ENCODE results near the gene TTN.

TTN gene

GRCh38 chr2:178506949-178507348, 300.3 kb downstream of the TTN start:
- peaks cover 9% of the 10 kb centered on the region for H3K36me3 ChIP-seq (replicated peaks; ENCODE audit: low read depth, low read length)
- no peak for TF ChIP-seq CTCF (IDR thresholded peaks at IDR 0.05; ENCODE audit: low read depth, low read length)
- TF ChIP-seq EZH2phosphoT487 (IDR thresholded peaks at IDR 0.05; ENCODE audit: low read depth) = no peak
- no peaks in the 10 kb centered on the region for H3K9me3 ChIP-seq (ENCODE audit: insufficient read depth, low read length)
- H3K4me1 ChIP-seq (ENCODE audit: low read length) = peaks cover 26% of the 10 kb centered on the region
- H3K27ac ChIP-seq (ENCODE audit: low read length) = no peak overlapping the region
- no peak overlapping the region for H3K9ac ChIP-seq (ENCODE audit: low read length)
- no peak overlapping the region for H3K4me2 ChIP-seq (ENCODE audit: low read length)
- no peaks in the 10 kb centered on the region for H3K27me3 ChIP-seq (ENCODE audit: low read depth, low read length)
- no peaks in the 10 kb centered on the region for H4K20me1 ChIP-seq (ENCODE audit: insufficient read depth, low read length)
- no peak overlapping the region for H3K4me3 ChIP-seq (ENCODE audit: low read length)
- H2AFZ ChIP-seq (ENCODE audit: low read depth, low read length) = no peak overlapping the region
- H3K79me2 ChIP-seq (ENCODE audit: low read length) = no peaks in the 10 kb centered on the region

GRCh38 chr2:178506524-178506923, 300.7 kb downstream of the TTN start:
- no peak overlapping the region for H3K9ac ChIP-seq (ENCODE audit: low read length)
- no peaks in the 10 kb centered on the region for H4K20me1 ChIP-seq (ENCODE audit: insufficient read depth, low read length)
- no peak overlapping the region for H3K27ac ChIP-seq (ENCODE audit: low read length)
- H3K4me1 ChIP-seq (ENCODE audit: low read length) = peaks cover 26% of the 10 kb centered on the region
- H3K4me2 ChIP-seq (ENCODE audit: low read length) = no peak overlapping the region
- no peaks in the 10 kb centered on the region for H3K27me3 ChIP-seq (ENCODE audit: low read depth, low read length)
- no peaks in the 10 kb centered on the region for H3K9me3 ChIP-seq (ENCODE audit: insufficient read depth, low read length)
- H3K4me3 ChIP-seq (ENCODE audit: low read length) = no peak overlapping the region
- TF ChIP-seq EZH2phosphoT487 (IDR thresholded peaks at IDR 0.05; ENCODE audit: low read depth) (no peak), CTCF (IDR thresholded peaks at IDR 0.05; ENCODE audit: low read depth, low read length) (no peak)
- no peak overlapping the region for H2AFZ ChIP-seq (ENCODE audit: low read depth, low read length)
- H3K79me2 ChIP-seq (ENCODE audit: low read length) = no peaks in the 10 kb centered on the region
- peaks cover 12% of the 10 kb centered on the region for H3K36me3 ChIP-seq (replicated peaks; ENCODE audit: low read depth, low read length)

- no peak overlapping the region for H3K9ac ChIP-seq (ENCODE audit: low read length)
- no peak overlapping the region for H3K4me2 ChIP-seq (ENCODE audit: low read length)
- H3K4me3 ChIP-seq (ENCODE audit: low read length) = no peak overlapping the region
- peaks cover 16% of the 10 kb centered on the region for H3K36me3 ChIP-seq (replicated peaks; ENCODE audit: low read depth, low read length)
- H3K27ac ChIP-seq (ENCODE audit: low read length) = no peak overlapping the region
- H3K27me3 ChIP-seq (ENCODE audit: low read depth, low read length) = no peaks in the 10 kb centered on the region
- H3K9me3 ChIP-seq (ENCODE audit: insufficient read depth, low read length) = no peaks in the 10 kb centered on the region
- H2AFZ ChIP-seq (ENCODE audit: low read depth, low read length) = no peak overlapping the region
- H4K20me1 ChIP-seq (ENCODE audit: insufficient read depth, low read length) = no peaks in the 10 kb centered on the region
- H3K4me1 ChIP-seq (ENCODE audit: low read length) = peaks cover 26% of the 10 kb centered on the region
- TF ChIP-seq CTCF (IDR thresholded peaks at IDR 0.05; ENCODE audit: low read depth, low read length) (no peak), EZH2phosphoT487 (IDR thresholded peaks at IDR 0.05; ENCODE audit: low read depth) (no peak)
- no peaks in the 10 kb centered on the region for H3K79me2 ChIP-seq (ENCODE audit: low read length)
These were observed 301.1 kb downstream of the TTN start for GRCh38 chr2:178506101-178506500.

GRCh38 chr2:178502751-178503150, 304.5 kb downstream of the TTN start:
- H3K9me3 ChIP-seq (ENCODE audit: insufficient read depth, low read length) = no peaks in the 10 kb centered on the region
- H3K79me2 ChIP-seq (ENCODE audit: low read length) = no peaks in the 10 kb centered on the region
- no peak overlapping the region for H3K4me2 ChIP-seq (ENCODE audit: low read length)
- H3K9ac ChIP-seq (ENCODE audit: low read length) = no peak overlapping the region
- TF ChIP-seq CTCF (IDR thresholded peaks at IDR 0.05; ENCODE audit: low read depth, low read length) (no peak), EZH2phosphoT487 (IDR thresholded peaks at IDR 0.05; ENCODE audit: low read depth) (no peak)
- peaks cover 28% of the 10 kb centered on the region for H3K36me3 ChIP-seq (replicated peaks; ENCODE audit: low read depth, low read length)
- no peak overlapping the region for H3K4me3 ChIP-seq (ENCODE audit: low read length)
- H3K4me1 ChIP-seq (ENCODE audit: low read length) = peaks cover 16% of the 10 kb centered on the region
- H2AFZ ChIP-seq (ENCODE audit: low read depth, low read length) = no peak overlapping the region
- no peaks in the 10 kb centered on the region for H3K27me3 ChIP-seq (ENCODE audit: low read depth, low read length)
- H4K20me1 ChIP-seq (ENCODE audit: insufficient read depth, low read length) = no peaks in the 10 kb centered on the region
- no peak overlapping the region for H3K27ac ChIP-seq (ENCODE audit: low read length)

All from OCI-LY3 (cell line).